ENCODE results near the gene PHTF1.
"Not testable (repeated sequence)": the region's sequence is repeated elsewhere in the genome, so short reads cannot be mapped to it uniquely, and the experiment has no call there.

Gene PHTF1

GRCh38 chr1:113770031-113770430 is 10.7 kb upstream of the PHTF1 start:
- no peak for DNase-seq

GRCh38 chr1:113769601-113769970 is 10.3 kb upstream of the PHTF1 start:
- no peak for DNase-seq

GRCh38 chr1:113768916-113769600 is 9.8 kb upstream of the PHTF1 start:
- no peak for DNase-seq

- peak; percentile 28 for DNase-seq
Measured at GRCh38 chr1:113765306-113766230, 6.3 kb upstream of the PHTF1 start.

- no peak for DNase-seq
Measured at GRCh38 chr1:113763661-113764060, 4.4 kb upstream of the PHTF1 start.

GRCh38 chr1:113761937-113762336 is 2.7 kb upstream of the PHTF1 start:
- DNase-seq: no peak

- no peak for DNase-seq
Measured at GRCh38 chr1:113760102-113761080, 1.1 kb upstream of the PHTF1 start.

GRCh38 chr1:113758631-113759332 is 504 bp downstream of the PHTF1 start:
- peak; percentile 38 for DNase-seq

GRCh38 chr1:113756461-113756860 is 2.8 kb downstream of the PHTF1 start:
- no peak for DNase-seq

- not testable (repeated sequence) for DNase-seq
Measured at GRCh38 chr1:113753333-113753732, 6.0 kb downstream of the PHTF1 start.

- DNase-seq: no peak
Measured at GRCh38 chr1:113751516-113751915, 7.8 kb downstream of the PHTF1 start.

- no peak for DNase-seq
Measured at GRCh38 chr1:113751114-113751513, 8.2 kb downstream of the PHTF1 start.

- no peak for DNase-seq
Measured at GRCh38 chr1:113749402-113749801, 9.9 kb downstream of the PHTF1 start.

- DNase-seq: peak; percentile 50
Measured at GRCh38 chr1:113747376-113747775, 11.9 kb downstream of the PHTF1 start.

GRCh38 chr1:113745425-113745824 is 13.9 kb downstream of the PHTF1 start:
- DNase-seq: no peak

- no peak for DNase-seq
Measured at GRCh38 chr1:113744114-113744513, 15.2 kb downstream of the PHTF1 start.

GRCh38 chr1:113742515-113742914 is 16.8 kb downstream of the PHTF1 start:
- no peak for DNase-seq

- DNase-seq: no peak
Measured at GRCh38 chr1:113734357-113735055, 24.8 kb downstream of the PHTF1 start.

GRCh38 chr1:113732802-113733201 is 26.5 kb downstream of the PHTF1 start:
- no peak for DNase-seq

GRCh38 chr1:113721010-113721409 is 38.3 kb downstream of the PHTF1 start:
- no peak for DNase-seq

- DNase-seq: not testable (repeated sequence)
Measured at GRCh38 chr1:113718621-113719020, 40.7 kb downstream of the PHTF1 start.

GRCh38 chr1:113717506-113717905 is 41.8 kb downstream of the PHTF1 start:
- DNase-seq: not testable (repeated sequence)
